Esophagus muscularis mucosa (tissue), 4 donors: ENCODE results near the gene FREM3. TPM values are rescaled to one million over a fixed set of nuclear protein-coding genes. Genes with fewer than 3 reads are reported as not detected.

Experiments
- DNase-seq: peaks from one replicate; pipeline ENCODE4 v3.0.0-alpha.2; 2017; ENCODE audit errors: extremely low spot score
- H3K27ac ChIP-seq, 4 donors: fragments of 200-600 bp; sonication (generic); replicated peaks in 1 of 4; 1 replicate in 3 of 4; 2 replicates in 1 of 4; pipeline ENCODE4 v1.5.1; 2016 to 2019; ENCODE audit warnings: mild to moderate bottlenecking in 1 of 4
- H3K27me3 ChIP-seq, 4 donors: fragments of 200-600 bp; sonication (generic); one replicate each; pipeline versions ENCODE4 v1.5.1 to v1.6.0; 2016 to 2019
- H3K36me3 ChIP-seq, 4 donors: fragments of 200-600 bp; sonication (generic); one replicate each; pipeline ENCODE4 v1.5.1; 2016 to 2019
- H3K4me1 ChIP-seq, 4 donors: fragments of 200-600 bp; sonication (generic); one replicate each; pipeline ENCODE4 v1.5.1; 2016 to 2019
- H3K4me3 ChIP-seq, 4 donors: fragments of 200-600 bp; sonication (generic); 1 replicate in 2 of 4; 2 replicates in 2 of 4; pipeline ENCODE4 v1.5.1; 2016 to 2019; ENCODE audit warnings: mild to moderate bottlenecking in 4 of 4, moderate library complexity in 1 of 4
- H3K9me3 ChIP-seq, 4 donors: fragments of 200-600 bp; sonication (generic); 1 replicate in 3 of 4; 2 replicates in 1 of 4; pipeline ENCODE4 v1.5.1; 2016 to 2019
- CTCF ChIP-seq, 3 experiments: fragments of 200-600 bp in 2 of 3; fragments of 450-650 bp in 1 of 3; sonication (generic) in 2 of 3; IDR thresholded peaks; one replicate each; pipeline ENCODE4 v1.5.1; 2017 to 2019; ENCODE audit warnings: antibody characterized with exemption in 3 of 3, mild to moderate bottlenecking in 2 of 3, moderate library complexity in 1 of 3
- EP300 ChIP-seq: sonication (generic); formaldehyde crosslinking; IDR thresholded peaks from one replicate; pipeline ENCODE4 v1.6.1; 2017; ENCODE audit warnings: antibody characterized with exemption
- POLR2A ChIP-seq: fragments of 450-650 bp; IDR thresholded peaks from one replicate; pipeline ENCODE4 v1.6.1; 2017; ENCODE audit warnings: antibody characterized with exemption, moderate library complexity, mild to moderate bottlenecking, low read depth
- POLR2AphosphoS5 ChIP-seq, 2 donors: sonication (generic); formaldehyde crosslinking; IDR thresholded peaks; one replicate each; pipeline ENCODE4 v1.6.1; 2017; ENCODE audit warnings: antibody characterized with exemption in 2 of 2
- WGBS: methylation state at CpG from one replicate; pipeline ENCODE4 v1.1.5; 2018; 5-methylcytosine and 5-hydroxymethylcytosine counted together
- intact Hi-C: fragments of 100-400 bp; cut with DNase I; formaldehyde crosslinking; loops from one replicate; pipeline ENCODE4 v1.15.1; 2023
- total RNA-seq, 4 donors: library from RNA; depleted of rRNA; stranded (reverse); fragments of >200 nt; gene quantifications; one replicate each; pipeline versions ENCODE4 v1.1.0 to v1.2.1, GENCODE V29; 2016

Gene FREM3
- total RNA-seq, 4 donors from 2014 or later: not detected

- no peaks in the 10 kb centered on the region for H3K4me1 ChIP-seq
- WGBS: 97% methylated on average over 2 of the region's 2 CpGs
- no peak overlapping the region for H3K4me3 ChIP-seq
- H3K36me3 ChIP-seq: no peaks in the 10 kb centered on the region
- DNase-seq: no peak
- H3K9me3 ChIP-seq: no peaks in the 10 kb centered on the region
- intact Hi-C loops: no loop called here
- TF ChIP-seq POLR2AphosphoS5 (IDR thresholded peaks at IDR 0.05) (no peak), CTCF (IDR thresholded peaks at IDR 0.05) (no peak), EP300 (no peak), POLR2A (no peak)
- H3K27me3 ChIP-seq: no peaks in the 10 kb centered on the region
- H3K27ac ChIP-seq: no peak overlapping the region
These were observed 13.6 kb upstream of the FREM3 start for GRCh38 chr4:143713955-143714625.

- 95% methylated on average over 5 of the region's 5 CpGs for WGBS
- Histone ChIP-seq H3K9me3 (no peaks in the 10 kb centered on the region), H3K4me1 (no peaks in the 10 kb centered on the region), H3K27me3 (no peaks in the 10 kb centered on the region), H3K36me3 (no peaks in the 10 kb centered on the region), H3K4me3 (no peak overlapping the region), H3K27ac (no peak overlapping the region)
- TF ChIP-seq POLR2AphosphoS5 (IDR thresholded peaks at IDR 0.05): no peak
- intact Hi-C loops: no loop called here
- DNase-seq: no peak
These were observed 13.1 kb upstream of the FREM3 start for GRCh38 chr4:143713553-143713952.

GRCh38 chr4:143712155-143712550 lies 11.7 kb upstream of the FREM3 start:
- no peaks in the 10 kb centered on the region for H3K9me3 ChIP-seq
- TF ChIP-seq POLR2A (no peak), CTCF (IDR thresholded peaks at IDR 0.05) (no peak), EP300 (no peak), POLR2AphosphoS5 (IDR thresholded peaks at IDR 0.05) (no peak)
- no peaks in the 10 kb centered on the region for H3K36me3 ChIP-seq
- DNase-seq: no peak
- no peak overlapping the region for H3K4me3 ChIP-seq
- H3K27me3 ChIP-seq: no peaks in the 10 kb centered on the region
- intact Hi-C loops: no loop called here
- H3K27ac ChIP-seq: no peak overlapping the region
- WGBS: 62% methylated on average over 1 of the region's 1 CpG
- H3K4me1 ChIP-seq: no peaks in the 10 kb centered on the region

- no peak overlapping the region for H3K27ac ChIP-seq
- DNase-seq: no peak
- no peaks in the 10 kb centered on the region for H3K4me1 ChIP-seq
- H3K27me3 ChIP-seq: no peaks in the 10 kb centered on the region
- WGBS: 88% methylated on average over 4 of the region's 4 CpGs
- no peak overlapping the region for H3K4me3 ChIP-seq
- intact Hi-C loops: no loop called here
- no peaks in the 10 kb centered on the region for H3K36me3 ChIP-seq
- TF ChIP-seq POLR2AphosphoS5 (IDR thresholded peaks at IDR 0.05) (no peak), EP300 (no peak), POLR2A (no peak), CTCF (IDR thresholded peaks at IDR 0.05) (no peak)
- no peaks in the 10 kb centered on the region for H3K9me3 ChIP-seq
These were observed 11.2 kb upstream of the FREM3 start for GRCh38 chr4:143711543-143712154.

GRCh38 chr4:143701365-143701764 lies 890 bp upstream of the FREM3 start:
- peaks cover 15 to 23% (median 19%) of the 10 kb centered on the region in 4 donors for H3K4me1 ChIP-seq
- peaks cover 0 to 42% (median 18%) of the 10 kb centered on the region in 4 donors for H3K27me3 ChIP-seq
- intact Hi-C loops: no loop called here
- 44% methylated on average over 6 of the region's 6 CpGs for WGBS
- no peaks in the 10 kb centered on the region for H3K36me3 ChIP-seq
- no peaks in the 10 kb centered on the region for H3K9me3 ChIP-seq
- peak overlapping the region in 3 of 4 donors; percentile 42 to 54 (median 49) for H3K4me3 ChIP-seq
- H3K27ac ChIP-seq: no peak overlapping the region
- no peak for DNase-seq
- no peak for TF ChIP-seq CTCF (IDR thresholded peaks at IDR 0.05)
- no peak for TF ChIP-seq POLR2A
- no peak for TF ChIP-seq EP300
- TF ChIP-seq POLR2AphosphoS5 (IDR thresholded peaks at IDR 0.05): no peak
